Gastrocnemius medialis (tissue), 4 donors: ENCODE results near the gene ATP7B. TPM values are rescaled to one million over a fixed set of nuclear protein-coding genes. Genes with fewer than 3 reads are reported as not detected.

ENCODE experiments used
- ATAC-seq, 2 donors: fragments of 150-250 bp; one replicate each; pipeline ENCODE4 v1.9.1; 2016
- DNase-seq, 2 donors: peaks; one replicate each; pipeline ENCODE4 v3.0.0-alpha.2; 2019
- H3K27ac ChIP-seq, 4 donors: fragments of 200-600 bp; sonication (generic); 1 replicate in 1 of 4; 2 replicates in 3 of 4; pipeline ENCODE4 v1.5.1; 2016 to 2018; ENCODE audit warnings: mild to moderate bottlenecking in 2 of 4, moderate library complexity in 1 of 4
- H3K27me3 ChIP-seq, 3 donors: fragments of 200-600 bp; sonication (generic) in 2 of 3; 1 replicate in 1 of 3; 2 replicates in 2 of 3; pipeline versions ENCODE4 v1.5.1 to v1.6.0; 2016 to 2019; ENCODE audit warnings: mild to moderate bottlenecking in 1 of 3, moderate library complexity in 1 of 3
- H3K36me3 ChIP-seq, 2 donors: fragments of 200-600 bp; sonication (generic) in 1 of 2; one replicate each; pipeline ENCODE4 v1.5.1; 2017 to 2018
- H3K4me1 ChIP-seq, 2 donors: fragments of 200-600 bp; sonication (generic) in 1 of 2; one replicate each; pipeline ENCODE4 v1.5.1; 2016 to 2017; ENCODE audit warnings: mild to moderate bottlenecking in 2 of 2
- H3K4me3 ChIP-seq, 4 donors: fragments of 200-600 bp; sonication (generic) in 3 of 4; 1 replicate in 1 of 4; 2 replicates in 3 of 4; pipeline ENCODE4 v1.5.1; 2016 to 2019; ENCODE audit warnings: mild to moderate bottlenecking in 2 of 4
- H3K9me3 ChIP-seq, 3 donors: fragments of 200-600 bp; sonication (generic) in 2 of 3; 1 replicate in 1 of 3; 2 replicates in 2 of 3; pipeline ENCODE4 v1.5.1; 2016 to 2019
- POLR2A ChIP-seq, 2 donors: fragments of 450-650 bp; IDR thresholded peaks; one replicate each; pipeline ENCODE4 v1.6.1; 2017; ENCODE audit warnings: antibody characterized with exemption in 2 of 2, mild to moderate bottlenecking in 2 of 2, moderate library complexity in 2 of 2
- in situ Hi-C, 4 donors: fragments of 200-750 bp; cut with MboI; loops; one replicate each; pipeline versions ENCODE4 v1.15.0 to v1.8.0; 2017; ENCODE audit warnings: low sequenced_read_pairs in 4 of 4
- intact Hi-C: fragments of 100-400 bp; cut with DNase I; formaldehyde crosslinking; loops from one replicate; pipeline ENCODE4 v1.15.1; 2023; ENCODE audit warnings: low total_unique reads
- total RNA-seq, 4 donors: library from RNA; depleted of rRNA; stranded (reverse); fragments of >200 nt; gene quantifications; one replicate each; pipeline versions ENCODE4 v1.1.0 to v1.2.3, GENCODE V29; 2016
- TF ChIP-seq, protein P1 (sequence below), 5 experiments: fragments of 450-650 bp in 3 of 5; fragments of 200-600 bp in 2 of 5; sonication (generic) in 2 of 5; IDR thresholded peaks in 4 of 5; conservative IDR thresholded peaks in 1 of 5; 1 replicate in 4 of 5; 2 replicates in 1 of 5; pipeline ENCODE4 v1.5.1; 2016 to 2019; ENCODE audit warnings: antibody characterized with exemption in 5 of 5, mild to moderate bottlenecking in 3 of 5, moderate library complexity in 3 of 5

ATP7B gene
- total RNA-seq, 4 donors from 2014 or later, result 1.6 to 3.3 (median 2.6) TPM

DNA sequence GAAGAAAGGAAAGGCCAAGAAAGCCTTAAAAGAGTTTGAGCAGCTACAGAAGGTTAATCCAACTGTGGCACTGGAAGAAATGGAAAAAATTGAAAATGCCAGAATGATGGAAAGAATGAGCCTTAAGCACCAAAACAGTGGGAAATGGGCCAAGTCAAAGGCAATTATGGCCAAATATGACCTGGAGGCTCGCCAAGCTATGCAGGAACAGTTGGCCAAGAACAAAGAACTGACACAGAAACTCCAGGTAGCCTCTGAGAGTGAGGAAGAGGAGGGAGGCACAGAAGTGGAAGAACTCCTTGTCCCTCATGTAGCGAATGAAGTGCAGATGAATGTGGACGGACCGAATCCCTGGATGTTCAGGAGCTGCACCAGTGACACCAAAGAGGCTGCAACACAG is 18.3 kb upstream of the ATP7B start:
- H3K4me1 ChIP-seq, result no peaks in the 10 kb centered on the region
- intact Hi-C loops, result no loop called here
- no peak overlapping the region for H3K27ac ChIP-seq
- no peak for TF ChIP-seq POLR2A (IDR thresholded peaks at IDR 0.05)
- TF ChIP-seq, protein P1, sequence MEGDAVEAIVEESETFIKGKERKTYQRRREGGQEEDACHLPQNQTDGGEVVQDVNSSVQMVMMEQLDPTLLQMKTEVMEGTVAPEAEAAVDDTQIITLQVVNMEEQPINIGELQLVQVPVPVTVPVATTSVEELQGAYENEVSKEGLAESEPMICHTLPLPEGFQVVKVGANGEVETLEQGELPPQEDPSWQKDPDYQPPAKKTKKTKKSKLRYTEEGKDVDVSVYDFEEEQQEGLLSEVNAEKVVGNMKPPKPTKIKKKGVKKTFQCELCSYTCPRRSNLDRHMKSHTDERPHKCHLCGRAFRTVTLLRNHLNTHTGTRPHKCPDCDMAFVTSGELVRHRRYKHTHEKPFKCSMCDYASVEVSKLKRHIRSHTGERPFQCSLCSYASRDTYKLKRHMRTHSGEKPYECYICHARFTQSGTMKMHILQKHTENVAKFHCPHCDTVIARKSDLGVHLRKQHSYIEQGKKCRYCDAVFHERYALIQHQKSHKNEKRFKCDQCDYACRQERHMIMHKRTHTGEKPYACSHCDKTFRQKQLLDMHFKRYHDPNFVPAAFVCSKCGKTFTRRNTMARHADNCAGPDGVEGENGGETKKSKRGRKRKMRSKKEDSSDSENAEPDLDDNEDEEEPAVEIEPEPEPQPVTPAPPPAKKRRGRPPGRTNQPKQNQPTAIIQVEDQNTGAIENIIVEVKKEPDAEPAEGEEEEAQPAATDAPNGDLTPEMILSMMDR (IDR thresholded peaks at IDR 0.05 in 4 of 5, conservative IDR thresholded peaks at IDR 0.05 in 1 of 5), result no peak
- H3K9me3 ChIP-seq, result no peaks in the 10 kb centered on the region
- DNase-seq (no peak), ATAC-seq (no peak)
- no peak overlapping the region for H3K4me3 ChIP-seq
- peaks cover 0 to 34% of the 10 kb centered on the region in 2 donors for H3K36me3 ChIP-seq
- in situ Hi-C loops, result no loop called here
- no peaks in the 10 kb centered on the region for H3K27me3 ChIP-seq

DNA sequence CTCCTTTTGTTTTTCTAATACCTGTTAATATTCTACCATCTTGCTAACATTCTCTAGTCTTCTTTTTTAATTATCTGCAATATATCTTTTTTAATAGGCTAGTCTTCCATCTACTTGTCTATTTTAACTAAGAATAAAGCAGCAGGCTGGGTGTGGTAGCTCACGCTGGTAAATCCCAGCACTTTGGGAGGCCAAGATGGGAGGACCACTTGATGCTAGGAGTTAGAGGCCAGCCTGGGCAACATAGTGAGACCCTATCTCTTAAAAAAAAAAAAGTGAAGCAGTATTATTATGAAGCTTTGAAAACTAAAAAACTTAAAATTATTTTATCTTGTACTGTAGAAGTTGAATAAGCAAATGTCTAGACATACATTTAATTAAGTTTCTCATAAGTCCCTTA is 16.6 kb upstream of the ATP7B start:
- intact Hi-C loops, result no loop called here
- H3K36me3 ChIP-seq, result peaks cover 0 to 47% of the 10 kb centered on the region in 2 donors

DNA sequence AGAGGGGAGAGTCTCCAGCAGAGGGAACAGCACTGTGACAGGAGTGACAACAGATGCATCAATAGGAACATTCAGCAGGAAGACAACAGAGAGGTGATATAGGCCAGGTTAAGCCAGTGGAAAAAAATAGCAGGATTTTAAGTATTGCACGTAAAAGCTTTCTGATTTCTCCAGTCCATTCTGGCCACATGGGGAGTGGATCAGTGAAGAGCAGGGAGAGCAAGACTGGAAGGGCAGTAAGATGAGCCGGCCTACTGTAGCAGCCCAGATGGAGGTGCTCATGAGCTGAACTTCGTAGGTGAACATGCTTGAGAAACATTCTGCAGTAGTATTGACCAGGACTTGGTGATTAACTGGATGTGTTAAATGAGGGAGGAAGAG is 15.0 kb upstream of the ATP7B start:
- TF ChIP-seq POLR2A (IDR thresholded peaks at IDR 0.05), result no peak
- TF ChIP-seq, protein P1 (IDR thresholded peaks at IDR 0.05 in 4 of 5, conservative IDR thresholded peaks at IDR 0.05 in 1 of 5), result no peak
- H3K27me3 ChIP-seq, result no peaks in the 10 kb centered on the region
- ATAC-seq (no peak), DNase-seq (no peak)
- H3K9me3 ChIP-seq, result no peaks in the 10 kb centered on the region
- intact Hi-C loops (no loop called here), in situ Hi-C loops (no loop called here)
- no peaks in the 10 kb centered on the region for H3K4me1 ChIP-seq
- H3K36me3 ChIP-seq, result peaks cover 0 to 51% of the 10 kb centered on the region in 2 donors
- H3K27ac ChIP-seq, result no peak overlapping the region
- no peak overlapping the region for H3K4me3 ChIP-seq

More for the DNA sequence above, 16.6 kb upstream of the ATP7B start:
- Histone ChIP-seq H3K9me3 (no peaks in the 10 kb centered on the region), H3K27me3 (no peaks in the 10 kb centered on the region), H3K4me3 (no peak overlapping the region), H3K4me1 (no peaks in the 10 kb centered on the region), H3K27ac (no peak overlapping the region)
- TF ChIP-seq, protein P1 (IDR thresholded peaks at IDR 0.05 in 4 of 5, conservative IDR thresholded peaks at IDR 0.05 in 1 of 5), result no peak
- no peak for TF ChIP-seq POLR2A (IDR thresholded peaks at IDR 0.05)
- in situ Hi-C loops, result no loop called here
- ATAC-seq, result no peak
- DNase-seq, result no peak

DNA sequence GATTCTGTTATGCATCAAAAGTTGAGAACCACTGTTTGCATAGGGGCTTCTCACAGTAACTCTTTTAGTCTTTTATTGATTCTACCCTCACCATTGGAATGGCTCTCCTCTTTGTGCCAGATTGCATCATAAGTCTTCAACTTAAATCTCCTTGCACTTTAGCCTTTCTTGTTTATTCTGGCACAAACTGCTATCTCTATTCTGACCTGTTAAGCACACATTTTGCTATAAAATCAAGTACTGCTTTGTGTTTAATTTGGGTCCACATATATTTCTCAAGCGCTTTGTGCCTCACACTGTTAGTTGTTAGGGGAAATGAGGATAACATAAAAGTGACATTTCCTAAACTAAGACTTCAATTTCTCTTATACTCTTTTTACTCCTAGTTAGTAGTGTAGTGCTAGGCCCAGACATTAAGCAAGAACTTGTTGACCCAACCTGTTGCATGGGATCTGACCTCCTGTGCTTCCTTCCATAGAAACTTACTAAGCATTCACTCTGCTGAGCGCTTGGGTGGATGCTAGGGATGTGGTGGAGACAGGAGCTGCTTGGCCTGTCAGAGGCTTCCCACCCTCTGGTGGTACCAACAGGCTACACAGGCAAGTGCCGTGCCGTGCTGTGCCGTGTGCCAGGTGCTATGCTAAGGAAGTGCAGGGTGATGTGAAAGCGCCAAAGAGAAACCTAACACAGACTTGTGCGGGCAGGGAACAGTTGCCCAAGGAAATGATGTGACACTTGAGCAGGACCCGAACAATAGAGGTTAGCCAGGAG is 14.4 kb upstream of the ATP7B start:
- Histone ChIP-seq H3K9me3 (no peaks in the 10 kb centered on the region), H3K27me3 (no peaks in the 10 kb centered on the region), H3K4me1 (no peaks in the 10 kb centered on the region), H3K27ac (no peak overlapping the region), H3K36me3 (peaks cover 0 to 57% of the 10 kb centered on the region in 2 donors), H3K4me3 (no peak overlapping the region)
- no peak for ATAC-seq
- TF ChIP-seq, protein P1 (IDR thresholded peaks at IDR 0.05 in 4 of 5, conservative IDR thresholded peaks at IDR 0.05 in 1 of 5), result no peak
- no peak for TF ChIP-seq POLR2A (IDR thresholded peaks at IDR 0.05)
- intact Hi-C loops, result no loop called here
- DNase-seq, result no peak
- in situ Hi-C loops, result no loop called here
